ENCODE results near the gene RPL13A. TPM values are rescaled to one million over a fixed set of nuclear protein-coding genes. Genes with fewer than 3 reads are reported as not detected.

Gene RPL13A
- total and polyA plus RNA-seq, 9 of the 15 experiments (the other 6 are each of a cell fraction or from before 2014, with no cell fraction given): 1,744 to 5,482 (median 2,949) TPM

- TF ChIP-seq AFF1 (IDR thresholded peaks at IDR 0.05; ENCODE audit: low read depth in 1 of 2, partially characterized antibody in 2 of 2) (peak in 1 of 2 experiments; percentile 68), ZFX (CRISPR knock-in tag; IDR thresholded peaks at IDR 0.05) (peak; percentile 87), ZSCAN29 (IDR thresholded peaks at IDR 0.05) (no peak), TSHZ1 (CRISPR knock-in tag; IDR thresholded peaks at IDR 0.05) (no peak; the same call in 1 of the 2 replicates), YBX1 (IDR thresholded peaks at IDR 0.05) (no peak), SRF (CRISPR knock-in tag; IDR thresholded peaks at IDR 0.05) (peak in 1 of 2 experiments; percentile 67; a peak in 1 of 4 replicates), JUND (IDR thresholded peaks at IDR 0.05; ENCODE audit: borderline replicate concordance, low read depth, low read length) (peak; percentile 86), JUND (tag; IDR thresholded peaks at IDR 0.05; ENCODE audit: borderline replicate concordance, low read depth, low read length) (peak; percentile 69; the same call in 1 of the 3 replicates), STAT6 (CRISPR knock-in tag; IDR thresholded peaks at IDR 0.05) (no peak), MIER1 (IDR thresholded peaks at IDR 0.05; ENCODE audit: low read depth) (no peak), ZNF592 (IDR thresholded peaks at IDR 0.05) (no peak), CHCHD3 (CRISPR knock-in tag; IDR thresholded peaks at IDR 0.05) (peak; percentile 74; the same call in 1 of the 2 replicates)
These were observed at the start of gene RPL13A (continued) for GRCh38 chr19:49487277-49488045.
